Measurements from ENCODE around the gene ZNF618.

DNA sequence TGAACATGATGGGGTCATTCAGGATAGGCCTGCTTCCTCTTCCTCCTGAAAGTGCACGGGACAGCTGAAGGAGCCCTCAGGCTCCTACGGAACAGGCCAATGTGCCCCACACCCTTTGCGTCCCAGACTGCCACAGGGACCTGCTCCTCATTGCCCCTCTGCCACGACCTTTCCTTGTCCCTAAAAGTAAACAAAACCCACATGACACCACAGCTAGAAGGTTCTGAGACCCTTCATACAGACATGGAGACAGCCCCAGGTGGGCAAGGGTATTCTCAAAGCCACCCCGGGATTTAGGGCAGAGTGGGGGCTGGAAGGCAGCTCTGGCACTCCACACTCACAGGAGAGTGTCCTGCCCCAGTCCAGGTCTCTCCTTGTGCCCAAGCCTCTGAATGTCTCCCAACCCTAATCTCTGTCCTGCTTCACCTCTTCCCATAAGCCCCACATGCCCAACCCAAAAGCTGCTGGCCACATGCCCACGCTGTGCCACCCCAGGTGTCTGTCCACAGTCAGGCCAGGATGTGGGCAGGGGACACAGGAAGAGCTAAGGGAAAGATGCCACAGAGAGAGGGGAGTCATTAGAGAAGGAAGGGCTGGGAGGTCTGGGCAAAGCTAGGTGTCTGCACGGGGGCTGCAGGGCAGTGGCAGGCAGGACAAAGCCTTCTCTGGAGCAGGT, 201.2 kb downstream of the ZNF618 start:
- TF ChIP-seq, protein P1, sequence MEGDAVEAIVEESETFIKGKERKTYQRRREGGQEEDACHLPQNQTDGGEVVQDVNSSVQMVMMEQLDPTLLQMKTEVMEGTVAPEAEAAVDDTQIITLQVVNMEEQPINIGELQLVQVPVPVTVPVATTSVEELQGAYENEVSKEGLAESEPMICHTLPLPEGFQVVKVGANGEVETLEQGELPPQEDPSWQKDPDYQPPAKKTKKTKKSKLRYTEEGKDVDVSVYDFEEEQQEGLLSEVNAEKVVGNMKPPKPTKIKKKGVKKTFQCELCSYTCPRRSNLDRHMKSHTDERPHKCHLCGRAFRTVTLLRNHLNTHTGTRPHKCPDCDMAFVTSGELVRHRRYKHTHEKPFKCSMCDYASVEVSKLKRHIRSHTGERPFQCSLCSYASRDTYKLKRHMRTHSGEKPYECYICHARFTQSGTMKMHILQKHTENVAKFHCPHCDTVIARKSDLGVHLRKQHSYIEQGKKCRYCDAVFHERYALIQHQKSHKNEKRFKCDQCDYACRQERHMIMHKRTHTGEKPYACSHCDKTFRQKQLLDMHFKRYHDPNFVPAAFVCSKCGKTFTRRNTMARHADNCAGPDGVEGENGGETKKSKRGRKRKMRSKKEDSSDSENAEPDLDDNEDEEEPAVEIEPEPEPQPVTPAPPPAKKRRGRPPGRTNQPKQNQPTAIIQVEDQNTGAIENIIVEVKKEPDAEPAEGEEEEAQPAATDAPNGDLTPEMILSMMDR (IDR thresholded peaks at IDR 0.05) = no peak
- no peak for TF ChIP-seq FOSL2 (IDR thresholded peaks at IDR 0.05; ENCODE audit: borderline replicate concordance, low read depth)
- TF ChIP-seq EZH2phosphoT487 (IDR thresholded peaks at IDR 0.05; ENCODE audit: borderline replicate concordance, low read depth) = no peak
- no peak for TF ChIP-seq FOXM1 (IDR thresholded peaks at IDR 0.05; ENCODE audit: low read depth)
- no peak for TF ChIP-seq MXI1 (IDR thresholded peaks at IDR 0.05; ENCODE audit: low read depth, low read length)
- no peak for TF ChIP-seq RXRA (IDR thresholded peaks at IDR 0.05; ENCODE audit: borderline replicate concordance, low read depth)
